Measurements from ENCODE around the gene TRIM44.

Gene TRIM44, protein sequence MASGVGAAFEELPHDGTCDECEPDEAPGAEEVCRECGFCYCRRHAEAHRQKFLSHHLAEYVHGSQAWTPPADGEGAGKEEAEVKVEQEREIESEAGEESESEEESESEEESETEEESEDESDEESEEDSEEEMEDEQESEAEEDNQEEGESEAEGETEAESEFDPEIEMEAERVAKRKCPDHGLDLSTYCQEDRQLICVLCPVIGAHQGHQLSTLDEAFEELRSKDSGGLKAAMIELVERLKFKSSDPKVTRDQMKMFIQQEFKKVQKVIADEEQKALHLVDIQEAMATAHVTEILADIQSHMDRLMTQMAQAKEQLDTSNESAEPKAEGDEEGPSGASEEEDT

GRCh38 chr11:35662649-35663407, at the start of gene TRIM44:
TRIM44 (plus strand) TSS chr11:35662775; CDS start chr11:35663112, 337 bp downstream.
- DNase-seq (ENCODE audit: low read depth in 2 of 2): peak; percentile 72 to 79

DNA sequence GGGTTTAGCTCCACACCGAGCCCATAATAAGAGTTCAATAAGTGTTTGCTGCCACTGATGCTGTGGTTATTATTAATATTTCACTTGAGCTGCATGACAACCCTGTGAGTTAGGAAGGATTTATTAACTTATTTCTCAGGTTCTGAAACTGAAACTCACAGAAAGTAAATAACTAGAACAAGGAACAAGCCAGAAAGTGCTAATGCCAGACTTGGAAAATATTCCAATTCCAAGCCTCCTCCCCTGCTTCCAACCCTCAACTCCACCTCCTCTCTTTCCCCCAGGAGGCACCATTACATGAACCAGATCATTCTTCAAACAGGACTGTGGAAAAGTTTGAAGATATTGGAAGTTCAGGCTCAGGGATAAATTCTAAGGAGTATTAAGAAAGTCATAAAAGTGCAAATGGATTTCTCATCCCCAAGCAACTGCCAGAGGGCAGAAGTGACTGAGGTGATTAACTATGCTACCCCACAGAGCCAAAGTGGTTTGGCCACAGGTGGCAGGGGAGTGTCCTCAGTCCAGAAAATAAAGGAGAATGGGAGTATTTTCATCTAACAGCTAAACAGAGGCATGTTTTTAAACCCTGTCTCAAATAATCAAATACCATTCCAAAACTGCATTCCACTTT, 47.5 kb upstream of the TRIM44 start:
- DNase-seq (ENCODE audit: low read depth in 2 of 2): no peak

- no peak for DNase-seq (ENCODE audit: low read depth in 2 of 2)
Measured at GRCh38 chr11:35615921-35616900, 46.4 kb upstream of the TRIM44 start.

DNA sequence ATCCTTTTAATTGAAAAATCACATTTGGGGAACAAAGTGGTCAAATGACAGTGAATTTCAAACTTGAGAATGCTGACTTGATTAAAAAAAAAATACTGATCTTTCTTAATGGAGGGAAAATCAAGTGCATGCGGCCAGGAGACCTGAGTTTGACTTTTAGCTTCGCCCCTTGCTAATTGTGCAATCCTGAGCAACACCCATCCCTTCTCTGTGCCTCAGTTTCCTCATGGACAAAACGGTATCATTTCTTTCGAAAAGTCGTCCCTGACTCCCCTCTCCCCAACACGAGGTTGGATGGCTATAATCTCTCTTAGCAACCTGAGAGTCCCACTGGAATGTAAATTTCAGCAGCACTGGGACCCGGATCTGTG, 45.3 kb upstream of the TRIM44 start:
- no peak for DNase-seq (ENCODE audit: low read depth in 2 of 2)

DNA sequence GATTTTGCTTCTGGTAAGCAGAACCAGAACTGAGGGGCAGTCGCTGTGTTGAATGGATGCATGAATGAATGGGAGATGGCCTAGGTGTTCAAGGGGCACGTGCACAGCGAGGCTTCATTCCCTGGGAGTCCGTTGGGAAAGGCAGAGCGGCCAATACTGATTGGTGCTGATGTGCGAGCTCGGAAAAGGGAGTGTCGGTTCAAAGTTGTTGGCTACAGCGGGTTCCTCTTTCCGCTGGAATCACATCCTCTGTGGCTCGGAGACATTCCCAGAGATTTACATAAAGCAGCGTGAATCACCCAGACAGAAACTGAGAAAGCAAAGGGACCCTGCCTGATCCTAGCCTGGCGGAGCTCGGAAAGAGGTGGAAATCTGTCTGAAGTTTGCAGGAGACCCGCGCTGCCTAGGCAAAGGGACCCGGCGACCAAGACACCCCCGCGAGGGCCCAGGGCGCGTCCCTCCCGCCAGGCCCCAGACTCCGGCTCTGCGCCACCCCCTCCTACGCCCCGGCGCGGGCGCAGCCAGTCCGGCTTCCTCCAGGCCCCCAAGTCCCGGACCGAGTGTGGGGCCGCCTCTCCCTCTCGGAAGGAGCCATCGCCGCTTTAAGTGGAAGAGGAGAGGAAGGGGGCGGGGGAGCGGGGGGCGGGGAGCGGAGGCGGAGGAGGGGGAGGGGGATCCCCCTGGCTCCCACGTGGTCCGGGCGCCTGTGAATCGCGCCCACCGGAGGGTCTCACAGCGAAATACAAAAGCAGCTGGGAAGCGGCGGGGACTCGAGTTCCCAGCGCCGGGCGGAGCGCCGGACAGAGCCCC, 44.7 kb upstream of the TRIM44 start, which contains the start of gene FJX1:
TSS of gene FJX1 (plus strand) at position 774 of the 810 bp plus-strand sequence. CDS start 177 bp downstream, outside the sequence.
- DNase-seq (ENCODE audit: low read depth in 2 of 2): no peak

DNA sequence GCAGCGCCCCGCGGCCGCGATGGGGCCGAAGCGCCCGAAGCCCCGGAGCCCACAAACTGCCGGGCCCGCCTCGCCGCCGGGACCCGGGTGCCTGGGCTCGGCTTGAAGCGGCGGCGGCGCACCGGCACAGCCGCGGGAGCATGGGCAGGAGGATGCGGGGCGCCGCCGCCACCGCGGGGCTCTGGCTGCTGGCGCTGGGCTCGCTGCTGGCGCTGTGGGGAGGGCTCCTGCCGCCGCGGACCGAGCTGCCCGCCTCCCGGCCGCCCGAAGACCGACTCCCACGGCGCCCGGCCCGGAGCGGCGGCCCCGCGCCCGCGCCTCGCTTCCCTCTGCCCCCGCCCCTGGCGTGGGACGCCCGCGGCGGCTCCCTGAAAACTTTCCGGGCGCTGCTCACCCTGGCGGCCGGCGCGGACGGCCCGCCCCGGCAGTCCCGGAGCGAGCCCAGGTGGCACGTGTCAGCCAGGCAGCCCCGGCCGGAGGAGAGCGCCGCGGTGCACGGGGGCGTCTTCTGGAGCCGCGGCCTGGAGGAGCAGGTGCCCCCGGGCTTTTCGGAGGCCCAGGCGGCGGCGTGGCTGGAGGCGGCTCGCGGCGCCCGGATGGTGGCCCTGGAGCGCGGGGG, 44.0 kb upstream of the TRIM44 start:
- DNase-seq (ENCODE audit: low read depth in 2 of 2): no peak

DNA sequence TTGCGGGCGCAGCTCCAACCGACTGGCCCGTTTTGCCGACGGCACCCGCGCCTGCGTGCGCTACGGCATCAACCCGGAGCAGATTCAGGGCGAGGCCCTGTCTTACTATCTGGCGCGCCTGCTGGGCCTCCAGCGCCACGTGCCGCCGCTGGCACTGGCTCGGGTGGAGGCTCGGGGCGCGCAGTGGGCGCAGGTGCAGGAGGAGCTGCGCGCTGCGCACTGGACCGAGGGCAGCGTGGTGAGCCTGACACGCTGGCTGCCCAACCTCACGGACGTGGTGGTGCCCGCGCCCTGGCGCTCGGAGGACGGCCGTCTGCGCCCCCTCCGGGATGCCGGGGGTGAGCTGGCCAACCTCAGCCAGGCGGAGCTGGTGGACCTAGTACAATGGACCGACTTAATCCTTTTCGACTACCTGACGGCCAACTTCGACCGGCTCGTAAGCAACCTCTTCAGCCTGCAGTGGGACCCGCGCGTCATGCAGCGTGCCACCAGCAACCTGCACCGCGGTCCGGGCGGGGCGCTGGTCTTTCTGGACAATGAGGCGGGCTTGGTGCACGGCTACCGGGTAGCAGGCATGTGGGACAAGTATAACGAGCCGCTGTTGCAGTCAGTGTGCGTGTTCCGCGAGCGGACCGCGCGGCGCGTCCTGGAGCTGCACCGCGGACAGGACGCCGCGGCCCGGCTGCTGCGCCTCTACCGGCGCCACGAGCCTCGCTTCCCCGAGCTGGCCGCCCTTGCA, 43.3 kb upstream of the TRIM44 start:
- DNase-seq (ENCODE audit: low read depth in 2 of 2): no peak

DNA sequence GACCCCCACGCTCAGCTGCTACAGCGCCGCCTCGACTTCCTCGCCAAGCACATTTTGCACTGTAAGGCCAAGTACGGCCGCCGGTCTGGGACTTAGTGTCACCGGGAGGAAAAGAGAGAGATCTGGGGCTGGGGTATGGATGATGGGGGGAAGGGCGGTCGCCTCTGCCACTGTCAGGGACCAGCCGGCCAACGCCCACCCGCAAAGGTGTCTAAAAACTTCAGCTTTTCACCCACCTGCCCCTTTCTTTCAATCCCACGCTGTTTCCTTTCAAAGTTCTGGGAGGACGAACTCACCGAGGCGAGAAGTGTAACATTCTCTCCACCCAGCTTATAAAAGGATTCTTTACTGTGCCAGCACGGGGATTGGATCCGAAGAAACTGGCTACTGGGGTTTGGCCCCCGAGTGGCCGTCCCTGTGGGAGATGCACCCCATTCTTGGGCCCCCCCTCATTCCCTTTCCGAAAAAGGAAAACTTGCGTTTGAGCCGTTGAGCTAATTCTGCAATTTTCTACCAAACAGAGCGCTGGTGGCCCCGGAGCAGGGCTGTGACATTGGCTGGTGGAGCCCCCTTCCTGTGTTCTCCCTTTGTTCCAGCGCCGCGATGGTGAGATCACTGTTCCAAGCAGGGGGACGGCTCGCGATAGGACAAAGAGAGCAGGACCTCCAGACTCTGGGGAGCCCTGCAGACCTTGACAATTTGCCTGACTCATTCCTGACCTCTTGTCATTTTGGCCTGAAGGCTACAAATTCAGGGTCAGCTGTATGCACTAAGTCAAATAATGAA, 42.5 kb upstream of the TRIM44 start:
- DNase-seq (ENCODE audit: low read depth in 2 of 2): no peak

GRCh38 chr11:35620795-35621194, 41.8 kb upstream of the TRIM44 start:
- DNase-seq (ENCODE audit: low read depth in 2 of 2): no peak

DNA sequence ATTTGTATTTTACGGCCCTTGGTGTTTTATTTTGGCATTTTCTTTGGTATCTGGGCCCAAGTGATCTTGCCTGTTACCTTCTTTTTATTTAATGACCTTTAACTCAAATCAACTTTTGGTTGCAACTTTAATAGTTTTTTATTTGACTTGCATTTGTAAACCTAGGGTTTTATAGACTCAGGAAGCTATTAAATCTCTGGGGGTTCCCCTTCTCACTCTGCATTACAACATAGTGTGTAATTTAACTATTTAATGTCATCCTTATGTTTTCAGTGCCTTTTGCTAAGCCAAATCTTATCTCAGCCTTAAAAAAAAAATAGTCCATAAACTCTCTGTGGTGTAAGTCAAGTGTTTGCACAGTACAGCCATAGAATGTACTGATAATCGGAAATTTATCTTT, 41.0 kb upstream of the TRIM44 start:
- DNase-seq (ENCODE audit: low read depth in 2 of 2): no peak

GRCh38 chr11:35622070-35622469, 40.5 kb upstream of the TRIM44 start:
- DNase-seq (ENCODE audit: low read depth in 2 of 2): no peak

- no peak for DNase-seq (ENCODE audit: low read depth in 2 of 2)
Measured at GRCh38 chr11:35623621-35624168, 38.9 kb upstream of the TRIM44 start.

DNA sequence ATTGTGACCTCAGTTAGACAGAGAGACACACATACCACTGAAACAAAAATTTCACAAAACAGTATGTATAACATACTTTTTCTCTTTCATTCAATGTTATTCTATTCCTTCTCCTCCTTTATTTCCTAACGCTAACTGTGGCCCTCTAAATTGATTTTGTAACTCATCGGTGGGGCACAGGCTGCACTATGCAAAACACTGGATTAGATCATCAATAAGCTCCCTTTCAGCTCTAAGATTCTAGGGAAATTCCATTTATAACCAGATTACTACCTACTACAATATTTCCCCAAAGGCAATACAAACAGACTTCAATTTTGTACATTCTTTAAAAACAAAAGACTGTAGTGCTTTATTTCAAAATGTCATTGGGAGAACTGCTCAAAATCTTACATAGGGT, 38.3 kb upstream of the TRIM44 start:
- DNase-seq (ENCODE audit: low read depth in 2 of 2): no peak

DNA sequence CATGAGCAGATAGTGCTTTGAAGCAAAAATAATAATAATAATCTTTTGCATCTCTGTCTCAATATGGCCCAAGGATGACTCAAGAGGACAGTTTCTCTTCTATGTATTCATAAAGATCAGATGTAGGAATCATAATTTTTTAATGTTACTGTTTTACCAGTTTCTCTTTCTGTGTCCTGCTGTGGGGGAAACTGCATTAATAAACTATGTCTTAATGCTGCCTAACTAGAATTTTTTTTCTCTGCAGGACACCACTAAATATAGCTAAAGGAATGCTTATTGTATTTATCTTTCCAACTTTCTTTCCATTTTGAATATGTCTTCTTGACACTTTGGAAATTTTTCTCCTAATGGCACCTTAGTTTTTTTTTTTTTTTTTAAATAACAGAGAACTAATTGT, 37.8 kb upstream of the TRIM44 start:
- DNase-seq (ENCODE audit: low read depth in 2 of 2): no peak

- no peak for DNase-seq (ENCODE audit: low read depth in 2 of 2)
Measured at GRCh38 chr11:35626501-35626900, 36.1 kb upstream of the TRIM44 start.

DNA sequence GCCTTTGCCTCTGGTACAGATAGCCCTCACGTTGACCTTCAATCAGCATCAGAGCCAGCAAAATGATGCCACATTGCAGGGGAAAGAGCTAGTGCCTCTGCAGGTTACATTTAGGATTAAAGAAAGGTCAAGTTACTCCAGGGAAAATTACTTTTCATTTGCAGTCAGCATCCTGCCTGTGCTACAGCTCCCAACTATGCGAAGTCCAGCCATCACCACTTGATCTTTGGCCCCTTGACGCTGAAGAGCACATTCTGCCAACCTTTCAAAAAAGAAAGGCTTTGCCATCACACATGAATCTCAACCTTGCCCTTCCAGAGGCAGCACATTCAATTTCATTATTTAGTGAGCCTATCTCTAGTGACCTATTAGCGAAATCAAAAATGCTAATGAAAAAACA, 33.1 kb upstream of the TRIM44 start:
- no peak for DNase-seq (ENCODE audit: low read depth in 2 of 2)

GRCh38 chr11:35629914-35630313, 32.7 kb upstream of the TRIM44 start:
- no peak for DNase-seq (ENCODE audit: low read depth in 2 of 2)

GRCh38 chr11:35631891-35632290, 30.7 kb upstream of the TRIM44 start:
- DNase-seq (ENCODE audit: low read depth in 2 of 2): no peak

Measured in activated CD8-positive, alpha-beta memory T cell treated with anti-CD3 and anti-CD28 coated beads for 4 hours (primary cell).